HG03025 (cell line): ENCODE results near the gene SLC16A3.
"Not testable (repeated sequence)": the region's sequence is repeated elsewhere in the genome, so short reads cannot be mapped to it uniquely, and the experiment has no call there.

Experiments
- ATAC-seq: cut with Tn5 transposase; IDR thresholded peaks from one replicate; pipeline ENCODE4 v1.9.1; 2021; ENCODE audit warnings: mild to moderate bottlenecking, moderate library complexity; ENCODE audit not compliant: unreplicated experiment, low FRiP score

Gene SLC16A3

DNA sequence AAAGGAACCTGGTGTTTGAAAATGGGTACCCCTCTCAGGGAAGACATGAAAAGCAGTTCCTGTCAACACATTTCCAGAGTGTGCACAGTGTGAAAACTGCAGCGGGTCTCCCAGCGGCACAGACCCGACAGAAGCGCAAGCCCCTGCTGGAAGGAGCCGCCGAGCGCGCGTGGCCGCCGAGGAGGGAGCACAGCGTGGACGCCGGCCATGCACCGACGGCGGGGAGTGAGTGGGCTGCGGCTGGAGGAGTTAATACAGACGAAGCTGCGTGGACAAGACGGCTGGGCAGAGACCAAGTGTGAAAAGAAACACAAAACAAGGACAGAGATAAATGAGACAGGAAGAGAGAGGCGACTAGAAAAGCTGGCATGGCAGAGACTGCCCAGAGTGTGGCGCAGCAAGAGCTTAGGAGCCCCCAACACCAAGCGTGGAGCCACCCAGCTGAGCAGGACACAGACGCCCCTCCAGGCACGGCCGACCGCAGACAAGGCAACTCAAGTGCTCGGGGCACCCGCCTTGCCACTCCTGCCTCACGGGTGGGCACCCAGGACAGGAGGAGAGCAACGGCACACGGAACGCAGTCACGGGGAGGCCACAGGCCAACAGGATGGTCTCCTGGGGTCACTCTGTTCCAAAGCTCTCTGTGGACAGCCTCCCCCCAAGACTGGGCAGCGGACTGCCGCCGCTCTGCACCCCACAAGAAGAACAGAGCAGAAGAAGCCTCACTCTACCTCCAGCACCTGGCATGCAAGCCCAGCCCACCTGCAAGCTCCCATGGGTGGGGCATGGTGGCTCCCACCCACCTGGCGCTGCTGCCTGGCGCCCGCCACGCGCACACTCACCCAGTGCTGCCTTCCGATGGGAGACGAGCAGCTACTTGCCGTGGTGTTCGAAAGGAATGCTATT lies 16.5 kb downstream of the SLC16A3 start:
- ATAC-seq, result no peak

DNA sequence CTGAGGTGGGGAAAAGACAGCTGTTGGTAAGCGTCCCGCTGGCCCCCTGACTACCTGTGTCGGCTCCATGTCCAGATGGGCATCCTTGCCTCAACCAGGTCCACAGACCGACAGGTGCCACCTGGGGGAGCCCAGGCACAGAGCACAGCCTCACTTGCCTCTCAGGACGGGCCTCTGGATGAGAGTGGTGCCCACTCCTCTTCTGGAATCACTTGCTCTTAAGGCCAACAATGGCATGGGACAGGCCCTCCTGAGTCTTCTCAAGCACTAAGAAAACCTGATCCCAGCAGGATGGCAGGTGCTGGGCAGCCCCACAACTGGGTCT lies 17.2 kb downstream of the SLC16A3 start:
- no peak for ATAC-seq

DNA sequence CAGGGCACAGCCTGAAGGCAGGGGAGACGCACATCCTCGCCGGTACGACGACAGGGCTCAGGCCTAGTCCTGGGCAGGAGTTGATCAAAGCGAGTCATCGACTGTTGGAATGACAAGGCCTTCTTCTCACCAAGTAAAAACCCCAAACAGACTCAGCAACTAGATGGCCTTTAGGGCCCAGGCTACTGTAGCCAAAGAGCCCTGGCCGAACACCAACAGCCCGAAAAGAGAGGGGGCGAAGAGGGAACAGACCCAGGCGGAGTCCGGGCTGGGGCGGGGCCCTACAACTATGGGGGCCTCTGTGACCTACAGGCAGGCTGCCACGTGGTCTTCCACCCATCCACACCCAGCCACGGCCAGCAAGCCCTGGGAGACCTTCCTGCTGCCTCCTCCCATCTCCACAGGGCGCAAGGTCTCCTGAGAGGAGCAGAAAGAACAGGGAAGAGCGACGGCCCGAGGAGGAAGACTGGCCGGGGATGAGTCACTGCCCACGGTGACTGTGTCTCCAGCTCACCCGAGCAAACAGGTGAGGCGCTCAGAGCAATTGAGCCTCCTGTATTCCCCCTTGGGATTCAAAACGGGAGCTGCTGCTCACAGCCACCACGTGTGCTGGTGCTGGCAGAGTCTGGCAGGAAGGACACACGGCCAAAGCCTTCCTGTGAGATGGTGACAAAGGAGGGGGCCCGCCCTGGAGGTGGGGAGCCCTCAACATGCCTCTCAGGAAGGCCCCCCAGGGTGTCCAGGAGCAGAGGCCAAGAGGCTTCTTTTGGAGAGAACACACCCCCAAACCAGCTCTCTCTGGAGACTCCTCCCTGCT lies 17.7 kb downstream of the SLC16A3 start:
- no peak for ATAC-seq

DNA sequence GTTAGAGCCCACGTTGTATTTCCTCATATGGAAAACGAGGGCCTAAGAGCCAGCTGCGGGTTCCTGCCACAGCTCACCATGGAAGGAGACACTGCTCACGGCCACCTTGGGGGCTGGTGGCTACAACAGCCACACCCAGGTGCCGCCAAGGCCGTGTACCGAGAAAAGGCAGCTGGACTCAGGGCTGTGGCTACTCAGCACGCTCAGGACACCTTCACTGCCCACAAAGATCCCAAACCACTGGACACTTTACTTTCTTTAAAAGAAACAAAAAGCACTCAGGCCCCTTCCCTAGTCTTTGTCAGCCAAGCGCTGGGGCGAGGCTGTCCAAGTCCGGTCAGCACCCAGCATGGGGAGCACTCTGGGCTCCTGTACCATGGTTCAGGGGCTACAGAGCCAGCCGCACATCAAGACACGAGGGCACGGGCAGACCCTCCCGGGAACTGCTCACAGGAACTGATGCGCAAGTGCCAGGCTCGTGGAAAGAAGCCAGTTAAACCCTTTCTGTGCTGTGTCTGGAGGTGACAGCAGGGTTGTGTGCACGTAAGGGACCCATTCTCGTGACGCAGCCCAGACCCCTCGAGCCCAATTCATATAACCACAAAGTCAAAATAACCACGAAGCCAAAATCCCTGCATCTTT lies 18.5 kb downstream of the SLC16A3 start:
- no peak for ATAC-seq

DNA sequence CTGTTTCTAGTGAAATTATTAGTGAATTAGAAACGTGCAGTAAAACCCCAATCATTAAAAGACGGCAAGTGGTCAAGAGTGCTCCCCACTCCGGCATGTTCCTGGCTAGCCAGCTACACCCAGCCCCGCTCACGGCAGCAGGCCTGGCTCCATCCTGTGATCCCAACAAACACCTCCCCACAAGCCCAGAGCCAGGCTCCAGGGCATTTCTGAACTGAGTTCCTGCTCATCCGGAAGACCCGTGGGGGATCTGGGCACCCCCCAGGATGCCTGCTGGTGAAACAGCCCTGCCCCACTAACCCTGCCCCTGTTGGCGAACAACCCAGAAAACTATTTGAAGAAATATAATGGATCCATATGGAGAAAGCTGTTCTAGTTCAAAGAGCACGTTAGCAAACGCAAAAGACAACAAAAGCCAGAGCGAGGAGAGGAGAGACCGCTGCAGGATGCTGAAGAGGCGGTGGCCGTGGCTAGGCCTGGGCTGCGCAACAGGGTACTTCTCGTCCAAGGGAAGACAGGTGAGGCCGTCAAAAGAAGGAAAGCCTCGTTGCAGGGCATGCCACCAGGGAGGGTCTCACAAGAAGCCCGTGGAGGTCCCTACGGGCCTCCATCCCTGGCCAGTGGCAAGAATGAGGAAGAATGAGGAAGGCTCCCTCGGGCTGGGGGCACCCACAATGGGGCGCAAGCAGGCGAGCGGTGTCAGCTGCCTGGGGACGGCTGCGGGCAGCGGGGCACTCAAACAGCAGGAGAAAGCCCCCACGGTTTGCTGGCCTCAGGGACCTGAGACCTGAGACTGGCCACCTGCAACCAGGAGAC lies 19.2 kb downstream of the SLC16A3 start:
- no peak for ATAC-seq

DNA sequence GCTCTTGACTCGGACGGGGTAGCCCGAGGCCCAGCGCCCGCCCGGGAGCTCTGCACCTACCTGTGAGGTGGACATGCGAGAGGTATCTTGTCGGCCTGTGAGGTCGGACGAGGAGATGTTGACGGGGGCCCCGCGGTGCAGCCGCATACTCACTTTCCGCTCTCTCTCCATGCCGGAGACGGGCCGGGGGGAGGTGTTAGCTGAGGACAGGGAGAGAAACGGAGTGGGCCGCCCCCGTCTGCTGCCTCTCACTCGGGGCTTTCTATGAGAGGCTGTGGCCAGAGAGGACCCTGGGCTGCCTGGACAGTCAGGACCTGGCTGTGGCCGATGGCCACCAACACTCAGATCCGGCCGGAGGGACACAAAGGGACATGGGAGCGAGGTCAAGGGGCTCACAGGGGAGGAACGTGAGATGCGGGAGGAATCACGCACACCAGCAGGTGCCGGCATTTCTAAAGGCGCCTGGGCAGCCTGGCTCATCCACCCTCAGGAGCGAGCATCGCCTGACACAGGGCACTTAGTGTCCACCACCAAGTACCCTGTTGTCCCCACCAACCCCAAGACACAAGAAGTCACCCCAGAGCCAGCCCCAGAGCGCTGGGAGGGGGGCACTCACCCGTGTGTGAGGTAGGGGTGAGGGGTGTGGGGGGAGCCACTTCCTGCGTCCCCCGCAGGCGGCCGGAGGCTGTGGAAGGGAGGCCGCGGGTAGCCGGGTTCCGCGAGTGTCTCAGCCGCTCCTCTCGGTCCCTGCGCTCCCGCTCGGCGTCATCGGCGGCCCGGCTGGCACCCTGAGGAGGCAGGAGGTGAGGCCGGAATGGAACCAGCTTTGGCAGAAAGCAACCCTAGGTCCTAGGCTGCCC lies 20.2 kb downstream of the SLC16A3 start:
- no peak for ATAC-seq

DNA sequence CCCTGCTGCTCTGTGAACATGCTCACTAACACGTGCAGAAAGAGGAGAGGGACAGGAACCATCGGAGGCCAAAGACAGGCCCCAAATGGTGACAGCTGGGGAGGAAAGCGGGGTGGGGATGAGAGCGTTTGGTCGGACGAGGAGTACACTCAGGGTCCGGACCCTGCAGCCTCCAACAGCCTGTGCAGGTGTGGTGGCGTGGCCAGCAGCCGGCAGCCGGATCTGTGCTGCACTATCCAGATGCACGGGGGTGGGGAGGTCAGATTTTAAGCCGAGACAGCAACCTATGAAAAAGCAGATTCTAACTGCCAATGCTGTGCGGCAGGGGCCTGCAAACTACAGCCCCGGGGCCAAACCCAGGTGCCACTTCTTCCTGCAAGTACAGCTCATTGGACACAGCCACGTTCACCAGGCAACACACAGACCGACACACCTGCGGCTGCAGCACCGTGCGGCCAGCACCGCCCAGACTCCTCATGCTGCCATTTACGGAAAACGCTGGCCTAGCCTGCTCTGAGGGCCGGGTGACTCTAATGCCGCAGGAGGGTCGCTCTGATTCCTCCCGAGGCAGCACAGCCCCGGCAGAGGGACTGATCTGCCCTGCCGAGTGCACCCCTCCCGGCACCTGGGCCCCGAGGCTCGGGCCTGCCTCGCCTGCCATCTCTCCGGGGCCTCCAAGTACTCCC lies 21.2 kb downstream of the SLC16A3 start:
- no peak for ATAC-seq

DNA sequence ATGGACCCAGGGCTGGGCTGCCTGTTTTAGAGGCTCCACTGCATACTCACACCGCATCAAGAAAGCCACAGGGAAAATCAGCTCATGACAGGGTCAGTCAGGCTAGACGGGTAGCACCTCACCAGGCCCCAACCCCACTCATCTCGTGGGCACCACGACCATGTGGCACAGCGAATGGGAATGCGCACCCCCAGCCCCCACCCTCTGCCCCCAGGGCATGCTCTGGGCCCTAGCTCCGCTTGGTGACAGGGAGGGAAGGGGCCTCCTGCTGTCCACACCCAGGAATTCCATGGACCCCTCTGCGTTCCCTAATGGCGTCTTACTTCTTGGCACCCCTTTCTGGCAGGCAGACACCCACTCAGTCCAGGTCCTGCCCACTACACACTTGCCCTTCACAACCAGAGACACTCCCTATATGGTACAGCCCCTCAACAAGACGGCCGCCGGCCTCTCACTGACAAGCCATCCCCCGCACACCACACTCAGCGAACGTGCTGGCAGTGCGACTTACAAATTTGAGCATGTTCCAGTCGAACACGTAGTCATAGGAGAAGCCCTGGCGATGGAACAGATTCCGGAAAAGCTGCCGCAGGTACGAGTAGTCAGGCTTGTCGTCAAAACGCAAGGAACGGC lies 22.1 kb downstream of the SLC16A3 start:
- ATAC-seq, result no peak

DNA sequence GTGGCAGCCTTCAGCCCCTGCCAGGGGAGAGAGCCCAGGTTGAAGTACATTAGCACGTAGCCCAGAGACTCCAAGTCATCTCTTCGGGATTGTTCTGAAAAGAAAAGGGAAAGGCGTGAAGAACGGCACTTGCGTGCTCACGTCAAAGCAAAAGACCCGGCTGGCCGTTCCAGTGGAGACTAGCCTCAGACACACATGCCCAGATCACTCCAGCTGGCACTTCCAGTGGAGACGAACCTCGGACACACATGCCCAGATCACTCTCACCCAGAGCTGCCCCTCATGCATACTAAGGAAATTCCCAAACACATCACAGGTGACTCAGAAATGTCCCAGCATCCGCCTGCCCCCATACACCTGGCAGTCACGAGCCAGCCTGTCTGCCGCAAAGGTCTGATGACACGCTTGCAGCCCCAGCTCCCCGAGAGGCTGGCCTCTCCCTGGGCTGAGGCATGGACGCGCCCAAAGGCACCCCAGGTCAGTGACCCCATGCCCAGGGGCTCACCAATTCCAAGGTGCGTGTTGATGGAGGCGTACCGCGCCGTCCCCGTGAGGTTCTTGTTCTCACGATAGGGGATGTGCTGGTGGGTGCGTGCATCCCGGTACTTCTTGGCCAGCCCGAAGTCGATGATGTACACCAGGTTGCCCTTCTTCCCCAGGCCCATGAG lies 23.8 kb downstream of the SLC16A3 start:
- ATAC-seq, result no peak

DNA sequence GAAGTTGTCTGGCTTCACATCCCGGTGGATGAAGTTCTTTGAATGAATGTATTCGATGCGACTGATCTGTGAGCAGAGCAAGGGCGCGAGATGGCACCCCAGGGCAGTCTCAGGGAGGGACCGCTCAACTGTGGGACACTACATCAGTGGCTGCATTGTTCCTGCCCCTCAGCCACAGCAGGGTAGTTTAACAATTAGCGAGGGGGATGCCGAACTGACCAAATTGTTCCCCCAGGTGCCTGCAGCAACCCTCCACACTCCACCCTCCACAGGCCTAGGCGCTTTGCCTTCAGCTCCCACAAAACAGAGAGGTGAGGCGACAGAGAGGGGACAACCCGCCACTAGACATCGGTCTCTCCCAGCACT lies 24.3 kb downstream of the SLC16A3 start:
- ATAC-seq, result no peak

DNA sequence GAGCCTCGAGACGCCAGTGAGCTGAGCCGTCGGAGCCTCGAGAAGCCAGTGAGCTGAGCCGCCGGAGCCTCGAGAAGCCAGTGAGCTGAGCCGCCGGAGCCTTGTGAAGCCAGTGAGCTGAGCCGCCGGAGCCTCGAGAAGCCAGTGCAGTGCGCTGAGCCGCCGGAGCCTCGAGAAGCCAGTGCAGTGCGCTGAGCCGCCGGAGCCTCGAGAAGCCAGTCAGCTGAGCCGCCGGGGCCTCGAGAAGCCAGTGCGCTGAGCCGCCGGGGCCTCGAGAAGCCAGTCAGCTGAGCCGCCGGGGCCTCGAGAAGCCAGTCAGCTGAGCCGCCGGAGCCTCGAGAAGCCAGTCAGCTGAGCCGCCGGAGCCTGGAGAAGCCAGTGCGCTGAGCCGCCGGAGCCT lies 25.3 kb downstream of the SLC16A3 start:
- not testable (repeated sequence) for ATAC-seq

DNA sequence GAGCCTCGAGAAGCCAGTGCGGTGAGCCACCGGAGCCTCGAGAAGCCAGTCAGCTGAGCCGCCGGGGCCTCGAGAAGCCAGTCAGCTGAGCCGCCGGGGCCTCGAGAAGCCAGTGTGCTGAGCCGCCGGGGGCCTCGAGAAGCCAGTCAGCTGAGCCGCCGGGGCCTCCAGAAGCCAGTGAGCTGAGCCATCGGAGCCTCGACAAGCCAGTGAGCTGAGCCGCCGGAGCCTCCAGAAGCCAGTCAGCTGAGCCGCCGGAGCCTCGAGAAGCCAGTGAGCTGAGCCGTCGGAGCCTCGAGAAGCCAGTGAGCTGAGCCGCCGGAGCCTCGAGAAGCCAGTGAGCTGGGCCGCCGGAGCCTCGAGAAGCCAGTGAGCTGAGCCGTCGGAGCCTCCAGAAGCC lies 25.9 kb downstream of the SLC16A3 start:
- ATAC-seq, result not testable (repeated sequence)

DNA sequence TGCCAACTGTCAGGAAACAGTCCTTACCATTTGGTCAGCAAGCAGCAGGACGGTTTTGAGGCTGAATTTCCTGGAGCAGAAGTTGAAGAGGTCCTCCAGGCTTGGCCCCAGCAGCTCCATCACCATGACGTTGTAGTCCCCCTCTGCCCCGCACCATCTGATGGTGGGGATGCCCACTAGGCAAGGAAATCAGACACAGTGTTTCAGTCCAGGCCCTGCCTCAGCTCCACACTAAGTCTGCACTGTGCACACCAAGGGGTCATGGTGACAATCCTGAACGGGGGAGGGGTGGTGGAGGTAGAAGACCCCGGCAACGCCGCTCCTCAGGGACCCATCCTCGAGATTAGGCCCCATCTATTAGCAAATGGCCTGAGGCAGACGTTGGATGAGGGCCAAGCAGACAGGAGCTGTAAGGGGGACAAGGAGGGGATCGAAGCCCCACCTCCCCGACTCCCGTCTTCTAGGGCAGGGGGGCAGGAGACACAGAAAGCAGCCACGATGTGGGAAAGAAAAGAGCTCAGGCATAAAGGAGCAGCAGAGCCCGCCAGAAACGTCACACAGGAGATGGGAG lies 26.6 kb downstream of the SLC16A3 start:
- no peak for ATAC-seq

DNA sequence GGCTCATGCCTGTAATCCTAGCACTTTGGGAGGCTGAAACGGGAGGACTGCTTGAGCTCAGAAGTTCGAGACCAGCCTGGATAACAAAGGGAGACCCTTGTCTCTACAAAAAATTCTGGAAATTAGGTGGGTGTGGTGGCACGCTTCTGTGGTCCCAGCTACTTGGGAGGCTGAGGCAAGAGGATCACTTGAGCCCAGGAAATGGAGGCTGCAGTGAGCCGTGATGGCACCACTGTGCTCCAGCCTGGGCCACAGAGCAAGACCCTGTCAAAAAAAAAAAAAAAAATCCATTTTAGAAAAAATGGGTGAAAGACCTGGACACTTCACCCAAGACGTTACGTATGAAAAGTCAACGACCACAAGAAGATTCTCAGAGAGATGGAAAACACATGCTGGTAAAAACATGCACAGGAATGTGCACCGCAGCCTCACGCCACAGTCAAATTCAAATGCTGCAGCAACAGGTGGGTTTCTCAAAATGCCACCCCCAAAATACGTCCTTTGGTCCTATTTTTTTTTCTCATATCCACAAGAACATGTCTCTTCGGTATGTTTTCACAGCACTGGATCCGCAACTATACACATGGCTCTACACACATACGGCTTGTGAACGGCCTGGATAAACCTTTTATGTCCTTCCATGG lies 27.5 kb downstream of the SLC16A3 start:
- ATAC-seq, result no peak

DNA sequence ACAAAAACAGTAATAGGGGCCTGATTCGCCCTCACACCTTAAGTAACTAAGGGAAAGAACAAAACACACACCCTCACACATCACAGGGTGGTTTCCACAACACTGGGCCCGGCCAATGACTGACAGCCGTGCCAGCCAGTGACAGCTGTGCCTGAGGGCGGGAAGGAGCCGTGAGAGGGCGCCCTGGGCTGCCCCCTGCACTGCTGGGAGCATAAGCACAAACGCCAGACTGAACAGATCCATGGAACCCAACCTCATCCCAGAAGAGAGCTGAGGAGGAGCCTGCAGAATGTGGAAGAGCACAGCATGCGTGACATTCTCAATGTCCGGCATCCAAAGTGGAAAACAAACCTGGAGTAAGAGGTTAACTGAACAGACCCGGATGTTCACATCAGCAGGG lies 28.6 kb downstream of the SLC16A3 start:
- no peak for ATAC-seq

DNA sequence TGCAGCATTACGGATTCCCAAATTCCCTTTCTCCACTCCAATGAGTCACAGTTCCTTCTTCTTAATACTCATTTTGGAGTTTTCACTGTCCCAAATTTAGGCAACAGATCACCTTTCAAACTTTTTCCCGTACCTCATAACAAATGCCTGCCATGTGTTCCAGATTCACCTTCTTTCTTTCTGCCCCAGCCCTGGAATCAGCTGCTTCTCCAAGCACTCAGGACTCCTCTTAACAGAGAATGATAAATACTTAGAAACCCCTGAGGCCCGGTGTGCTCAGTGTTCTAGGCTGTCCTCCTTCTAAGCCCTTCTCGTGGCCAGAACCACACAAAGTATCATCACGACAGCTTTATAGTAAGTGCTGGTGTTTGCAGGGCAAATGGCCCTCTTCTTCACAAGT lies 29.7 kb downstream of the SLC16A3 start:
- no peak for ATAC-seq
